GM19025 (cell line): ENCODE results near the gene CFLAR.
A peak's percentile ranks its signal among the peaks of the same experiment; 100 is the strongest.
"Not testable (repeated sequence)": the region's sequence is repeated elsewhere in the genome, so short reads cannot be mapped to it uniquely, and the experiment has no call there.

Source experiments
- ATAC-seq: cut with Tn5 transposase; IDR thresholded peaks from one replicate; pipeline ENCODE4 v1.9.1; 2021; ENCODE audit warnings: mild to moderate bottlenecking, low read depth, moderate library complexity; ENCODE audit not compliant: unreplicated experiment

Gene CFLAR

DNA sequence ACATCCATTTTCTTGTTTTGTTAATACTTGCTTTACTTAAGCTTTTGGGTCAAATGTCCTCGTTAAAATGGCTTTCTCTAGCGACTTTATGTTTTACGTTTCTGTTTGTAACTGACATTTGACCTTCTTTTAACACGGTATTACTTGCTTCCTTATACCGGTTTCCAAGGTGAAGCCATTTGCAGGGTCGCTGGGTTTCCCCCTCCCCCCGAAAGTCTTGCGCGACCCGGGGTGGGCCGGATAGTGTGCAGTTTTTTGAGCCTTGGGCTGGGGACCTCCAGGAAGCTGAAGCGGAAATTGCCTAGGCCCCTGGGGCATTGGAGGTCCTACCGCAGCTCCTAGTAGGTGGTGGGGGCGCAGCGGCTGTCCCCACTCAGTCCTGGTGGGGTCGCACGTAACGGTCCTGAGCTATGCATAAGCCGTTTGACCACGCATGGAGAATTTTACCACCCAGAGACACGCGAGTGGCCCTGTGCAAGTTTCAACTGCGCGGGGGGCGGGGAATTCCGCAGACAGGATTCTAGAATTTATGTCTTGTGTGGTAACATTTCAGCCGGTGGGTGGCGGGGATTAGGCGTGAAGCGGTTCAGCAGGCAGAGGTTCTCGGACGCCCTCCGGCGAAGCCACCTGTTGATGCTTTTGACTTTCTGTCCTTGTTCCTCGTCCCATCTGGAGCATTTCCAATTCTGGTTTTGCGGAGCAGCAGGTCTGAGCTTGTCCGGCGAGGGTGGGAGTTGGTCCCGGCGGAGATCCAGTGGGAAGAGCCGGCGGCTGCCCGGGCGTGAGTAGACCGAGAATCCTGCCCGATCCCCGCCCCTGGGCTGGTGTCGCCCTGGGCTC, 2.4 kb downstream of the CFLAR start:
- ATAC-seq = peak; percentile 42

DNA sequence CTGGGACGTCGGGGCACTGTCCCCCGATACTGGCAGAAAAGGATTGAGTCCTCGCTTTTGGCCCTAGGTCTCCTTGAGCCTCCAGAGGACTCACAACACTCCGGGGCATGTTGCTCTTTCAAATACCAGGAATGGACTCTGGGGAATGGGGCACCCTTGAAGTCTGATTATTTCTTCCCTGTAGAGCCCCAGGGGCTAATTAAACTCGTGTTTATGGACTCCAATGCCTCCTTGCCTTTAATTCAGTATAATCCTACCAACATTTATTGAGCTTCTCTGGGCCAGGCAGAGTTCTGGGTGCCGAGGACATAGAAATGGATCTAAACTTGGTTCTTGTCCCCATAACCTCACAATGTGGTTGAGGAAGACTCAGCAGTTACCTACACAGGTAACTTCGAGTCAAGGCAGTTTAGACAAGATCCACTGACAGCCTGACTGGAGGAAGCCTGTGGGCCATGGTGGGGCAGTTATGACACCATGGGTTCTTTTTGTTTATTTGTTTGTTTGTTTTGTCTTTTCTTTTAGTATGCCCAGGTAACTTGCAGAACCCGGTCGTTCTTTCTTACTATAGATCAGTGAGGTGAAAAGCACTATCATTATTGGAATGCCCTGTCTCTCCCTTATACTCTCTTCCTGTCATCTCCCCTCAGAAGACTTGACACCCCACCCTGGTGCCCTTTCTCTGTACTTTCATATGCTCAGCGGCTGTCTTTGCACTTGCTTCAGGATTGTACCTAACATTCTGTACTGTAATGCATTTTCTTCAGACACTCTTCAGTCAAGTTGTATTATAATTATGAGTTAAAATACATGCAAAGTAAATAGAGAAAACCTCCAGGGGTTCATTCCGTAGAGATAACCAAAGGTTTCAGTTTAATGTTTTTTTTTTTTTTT, 3.2 kb downstream of the CFLAR start:
- ATAC-seq = no peak

DNA sequence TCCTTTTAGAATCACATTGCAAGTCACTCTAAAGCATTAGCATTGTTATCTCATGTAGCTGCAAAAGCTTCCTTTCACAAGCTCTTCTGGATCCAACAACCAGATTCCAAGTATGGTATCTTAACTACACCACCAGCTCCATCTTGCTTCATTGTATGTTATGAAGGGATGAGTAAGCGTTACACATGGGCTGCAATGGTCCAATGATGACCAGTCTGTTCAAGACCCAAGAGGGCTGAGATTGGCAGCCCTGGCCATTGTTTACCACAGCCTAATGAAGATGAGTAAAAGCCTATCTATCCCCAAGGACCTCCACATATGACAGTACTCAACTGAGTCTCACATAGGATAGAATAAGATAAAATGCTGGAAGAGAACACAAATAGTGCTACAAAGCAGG, 6.3 kb downstream of the CFLAR start:
- ATAC-seq = no peak

DNA sequence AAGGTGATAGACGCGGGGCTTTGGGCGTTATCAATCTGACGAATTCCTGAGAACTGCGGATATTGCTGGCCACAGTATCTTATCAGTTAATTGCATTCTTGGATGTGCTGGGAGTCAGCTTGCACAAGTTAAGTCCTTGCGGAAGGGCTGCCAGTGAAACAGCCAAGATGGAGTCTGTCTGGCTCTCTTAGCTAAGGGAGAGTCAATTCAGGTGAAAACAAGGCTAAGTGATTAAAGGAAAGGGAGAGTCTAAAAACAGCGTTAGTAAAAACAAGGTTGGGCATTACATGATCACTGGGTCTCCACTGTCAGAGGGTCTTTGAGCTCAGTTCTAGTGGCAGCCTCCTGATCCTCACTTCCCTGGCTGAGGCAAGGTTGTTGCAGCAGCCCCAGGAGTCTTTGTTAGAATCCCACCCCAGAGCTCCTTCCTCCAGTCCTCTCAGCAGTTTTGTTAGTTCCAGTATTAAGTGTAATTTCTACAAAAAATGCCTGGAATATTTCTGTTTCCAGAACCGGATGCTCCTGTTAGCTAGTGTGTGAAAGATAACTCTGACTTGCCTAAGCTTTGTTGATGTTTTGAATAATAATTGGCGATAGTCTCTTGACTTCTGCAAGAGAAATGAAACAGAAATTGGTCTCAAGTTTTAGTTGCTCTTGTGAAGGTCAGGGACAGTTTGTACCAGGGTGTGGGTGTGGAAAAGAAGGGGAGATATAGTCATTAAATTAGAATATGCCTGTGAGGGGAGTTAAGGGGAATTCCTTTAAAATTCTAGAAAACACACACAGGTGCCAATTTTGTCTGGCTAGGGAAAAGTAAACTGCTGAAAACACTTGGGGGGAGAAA, 10.6 kb downstream of the CFLAR start:
- peak; percentile 17 for ATAC-seq

DNA sequence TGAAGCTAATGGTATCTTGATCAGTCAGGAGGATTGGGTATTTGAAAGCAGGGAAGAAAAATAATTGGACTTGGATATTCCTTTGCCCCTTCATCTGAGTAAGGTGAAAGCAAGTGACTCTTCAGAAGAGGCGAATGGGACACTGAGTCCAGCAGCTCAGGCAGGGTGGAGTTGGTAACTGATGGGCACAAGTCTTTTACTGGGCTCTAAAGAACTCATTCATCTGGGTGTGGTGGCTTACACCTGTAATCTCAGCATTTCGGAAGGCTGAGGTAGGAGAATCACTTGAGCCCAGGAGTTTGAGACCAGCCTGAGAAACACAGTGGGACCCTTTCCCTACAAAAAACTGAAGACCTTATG, 11.2 kb downstream of the CFLAR start:
- no peak for ATAC-seq

DNA sequence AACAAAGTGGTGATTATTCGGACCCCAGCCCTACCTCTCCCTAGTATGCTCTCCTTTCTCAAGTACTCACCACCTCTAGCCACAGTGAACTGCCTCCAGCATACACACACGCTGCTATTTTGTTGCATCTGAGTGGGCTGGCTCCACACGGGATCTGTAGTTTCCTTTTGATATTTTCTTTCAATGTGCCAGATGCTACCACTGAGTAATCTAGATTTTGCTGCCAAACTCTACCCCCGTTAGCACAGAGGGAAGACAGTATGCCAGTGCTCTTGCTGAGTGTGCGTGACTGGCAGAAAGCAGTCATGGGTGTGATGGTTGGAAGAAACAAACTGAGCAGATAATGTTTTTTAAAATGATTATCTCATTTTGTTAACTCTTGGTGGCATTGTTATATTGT, 11.6 kb downstream of the CFLAR start:
- ATAC-seq = no peak

DNA sequence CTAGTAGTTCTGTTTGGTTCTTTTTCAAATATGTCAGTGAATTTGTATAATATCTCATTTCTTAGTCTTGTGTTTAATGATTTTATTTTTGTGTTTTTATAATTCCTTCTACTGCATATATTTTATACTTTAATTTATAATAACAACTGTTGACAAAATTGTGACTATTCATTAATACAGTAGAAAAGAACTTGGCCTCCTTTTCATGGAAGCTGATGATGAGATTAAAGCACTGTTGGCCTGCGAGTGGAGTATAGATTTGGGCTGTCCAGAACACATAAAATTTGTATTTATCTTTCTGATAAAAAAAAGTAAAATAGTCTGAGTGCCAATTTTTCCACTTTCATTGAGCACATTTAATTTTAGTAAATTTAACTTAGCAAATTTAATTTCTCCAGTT, 12.1 kb downstream of the CFLAR start:
- ATAC-seq = no peak

DNA sequence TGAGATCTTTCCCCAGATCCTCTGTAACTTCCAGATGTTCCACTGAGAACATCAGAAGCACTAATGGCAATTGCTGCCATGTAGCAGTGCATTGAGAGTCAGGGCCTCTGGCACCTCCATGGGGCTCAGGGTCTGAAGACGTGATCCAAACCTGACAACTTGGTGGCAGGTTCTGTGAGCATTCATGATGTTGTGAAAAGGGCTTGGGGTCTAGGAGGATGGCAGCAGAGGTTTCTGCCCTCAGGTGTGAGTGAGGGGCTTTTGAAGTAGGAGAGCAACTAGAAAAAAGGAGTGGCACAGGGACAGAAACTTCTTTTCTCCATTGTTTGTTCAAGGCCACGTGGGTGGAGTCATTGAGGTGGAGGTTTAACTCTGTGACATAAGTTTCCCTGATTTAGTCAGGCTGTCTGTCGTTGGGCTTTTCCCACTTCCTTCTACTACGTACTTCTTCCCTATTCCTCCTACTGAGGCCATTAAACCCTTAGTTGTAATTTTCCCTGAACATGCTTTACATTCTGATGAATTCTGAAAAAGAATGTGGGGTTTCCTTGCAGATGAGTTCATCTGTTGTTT, 13.1 kb downstream of the CFLAR start:
- no peak for ATAC-seq

DNA sequence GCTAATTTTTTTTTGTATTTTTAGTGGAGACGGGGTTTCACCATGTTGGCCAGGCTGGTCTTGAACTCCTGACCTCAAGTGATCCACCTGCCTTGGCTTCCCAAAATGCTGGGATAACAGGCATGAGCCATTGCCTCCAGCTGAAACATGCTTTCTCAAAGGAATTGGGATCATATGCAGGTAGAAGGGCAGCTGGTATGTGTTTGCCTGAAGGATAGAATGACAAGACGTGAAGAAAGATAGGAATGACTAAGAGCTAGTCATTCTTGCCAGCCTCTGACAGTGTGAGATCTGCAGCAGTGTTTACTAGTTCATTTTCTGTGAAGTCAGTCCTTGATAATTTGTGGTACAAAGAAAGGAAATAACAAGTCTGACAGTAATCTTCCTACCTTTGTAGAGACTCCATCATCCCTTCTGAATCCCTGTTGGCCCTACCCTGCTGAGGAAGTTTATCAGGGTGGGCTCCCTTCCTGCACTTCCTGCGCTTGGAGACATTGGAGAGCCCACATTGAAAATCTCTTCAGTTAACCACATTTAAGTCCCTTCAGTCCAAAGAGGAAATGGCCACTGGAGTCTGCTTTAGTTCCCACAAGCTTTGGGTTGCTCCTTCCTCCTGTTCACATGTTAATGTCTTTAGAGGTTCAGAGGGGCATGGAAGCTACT, 14.7 kb downstream of the CFLAR start:
- no peak for ATAC-seq

DNA sequence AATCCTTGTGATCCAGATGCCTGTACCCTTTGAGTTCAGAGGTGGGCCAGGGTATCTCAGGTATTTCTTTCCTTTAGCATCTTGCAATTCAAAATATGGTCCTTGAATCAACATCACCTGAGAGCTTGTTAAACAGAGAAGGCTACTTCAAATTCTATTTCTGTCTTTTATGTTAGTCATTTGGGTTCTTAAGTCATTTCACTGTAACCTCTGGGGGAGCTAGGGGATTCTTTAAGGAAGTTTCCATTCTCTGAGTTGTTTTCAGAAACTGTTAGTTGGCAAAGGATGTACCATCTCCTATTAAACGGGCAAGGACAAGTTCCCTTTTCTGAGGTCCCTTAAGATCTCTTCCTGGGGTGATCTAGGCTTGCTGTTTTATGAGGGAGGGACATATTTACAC, 16.6 kb downstream of the CFLAR start:
- ATAC-seq = no peak

DNA sequence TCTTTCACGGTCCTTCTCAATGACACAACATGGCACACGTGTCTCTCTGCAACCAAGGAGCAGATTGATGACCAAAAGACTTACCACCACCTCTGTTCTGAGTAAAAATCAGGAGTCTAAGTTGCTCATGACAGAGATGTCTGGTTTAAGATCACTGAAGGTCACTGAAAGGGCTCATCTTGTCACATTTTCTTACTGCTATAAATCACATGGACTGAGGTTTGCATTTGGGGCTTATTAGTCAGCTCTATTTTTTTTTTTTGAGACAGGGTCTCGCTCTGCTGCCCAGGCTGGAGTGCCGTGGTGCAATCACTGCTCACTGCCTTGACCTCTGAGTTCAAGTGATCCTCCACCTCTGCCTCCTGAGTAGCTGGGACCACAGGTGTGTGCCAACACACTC, 19.4 kb downstream of the CFLAR start:
- no peak for ATAC-seq

DNA sequence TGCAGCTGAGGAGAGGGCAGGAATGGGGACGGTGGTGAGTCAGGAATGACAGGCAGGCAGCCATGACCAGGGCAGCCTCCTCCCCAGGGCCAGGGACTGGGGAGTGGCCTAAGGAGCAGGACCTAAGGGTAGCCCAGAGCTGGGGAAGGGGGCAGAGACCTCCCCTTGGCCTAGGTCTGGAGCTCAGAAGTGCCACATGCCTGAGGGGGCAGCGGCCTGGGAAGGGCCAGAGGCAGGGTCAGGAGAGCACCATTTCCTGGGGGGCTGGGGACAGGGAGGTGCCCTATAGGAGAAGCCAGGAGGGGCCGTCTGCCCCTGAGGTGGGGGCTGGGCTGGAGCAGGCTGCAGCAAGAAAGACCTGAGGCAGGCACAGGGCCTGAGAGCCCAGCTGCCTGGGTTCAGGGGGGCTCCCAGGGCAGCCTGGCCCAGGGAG, 20.9 kb downstream of the CFLAR start:
- ATAC-seq = no peak

DNA sequence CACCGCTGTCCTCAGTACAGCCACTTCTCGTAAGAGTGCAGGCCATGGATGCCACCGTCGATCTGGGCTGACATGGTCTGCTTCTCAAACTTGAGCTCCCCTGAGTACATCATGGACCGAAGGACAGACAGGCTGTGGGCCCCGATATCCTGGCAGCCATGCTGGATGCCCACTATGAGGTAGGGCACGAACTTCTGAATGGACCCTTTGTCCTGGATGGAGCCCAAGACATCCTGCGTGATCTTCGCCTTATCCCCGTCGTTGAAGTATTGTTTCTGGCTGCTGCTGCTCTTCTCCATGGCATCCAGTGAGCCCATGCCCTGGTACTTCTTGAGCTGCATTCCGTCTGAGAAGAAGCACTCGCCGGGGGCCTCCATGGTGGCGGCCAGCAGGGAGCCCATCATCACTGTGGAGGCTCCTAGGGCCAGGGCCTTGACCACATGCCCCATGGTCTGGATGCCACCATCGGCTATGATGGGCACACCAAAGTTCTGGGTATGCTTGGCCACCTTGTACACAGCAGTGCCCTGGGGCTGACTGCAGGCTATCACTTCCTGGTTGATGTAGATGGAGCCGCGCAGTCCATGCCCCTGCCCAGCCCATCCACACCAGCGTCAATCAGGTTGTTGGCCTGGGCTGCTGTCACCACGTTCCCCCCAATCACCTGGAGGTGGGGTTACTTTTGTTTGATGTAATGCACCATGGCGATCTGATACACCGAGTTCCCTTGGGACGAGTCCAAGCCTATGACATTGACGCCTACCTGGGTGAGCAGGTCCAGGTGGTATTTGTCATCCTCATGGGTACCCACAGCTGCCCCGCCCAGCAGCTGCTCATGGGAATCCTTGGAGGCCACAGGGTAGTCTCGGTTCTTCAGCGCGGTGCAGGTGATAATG, 21.8 kb downstream of the CFLAR start:
- ATAC-seq = no peak

DNA sequence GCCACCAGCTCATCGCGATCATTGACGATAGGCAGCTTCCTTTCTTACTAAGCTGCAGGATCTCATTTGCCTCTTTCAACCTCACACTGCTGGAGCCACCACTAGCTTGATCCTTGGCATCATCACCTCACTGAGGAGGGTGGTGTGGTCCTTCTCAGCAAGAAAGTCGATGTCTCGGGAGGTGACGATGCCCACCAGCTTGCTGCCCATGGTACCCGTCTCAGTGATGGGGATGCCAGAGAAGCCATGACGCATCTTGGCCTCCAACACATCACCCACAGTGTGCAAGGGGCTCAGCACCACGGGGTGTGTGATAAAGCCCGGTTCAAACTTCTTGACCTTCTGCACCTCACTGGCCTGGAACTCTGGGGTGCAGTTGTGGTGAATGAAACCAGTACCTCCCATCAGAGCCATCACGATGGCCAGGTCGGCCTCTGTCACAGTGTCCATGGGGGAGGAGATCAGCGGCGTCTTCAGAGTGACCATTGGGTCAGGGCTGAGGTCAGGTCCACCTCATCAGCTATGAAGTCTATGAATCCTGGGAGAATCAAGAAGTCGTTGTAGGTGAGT, 22.5 kb downstream of the CFLAR start:
- no peak for ATAC-seq

DNA sequence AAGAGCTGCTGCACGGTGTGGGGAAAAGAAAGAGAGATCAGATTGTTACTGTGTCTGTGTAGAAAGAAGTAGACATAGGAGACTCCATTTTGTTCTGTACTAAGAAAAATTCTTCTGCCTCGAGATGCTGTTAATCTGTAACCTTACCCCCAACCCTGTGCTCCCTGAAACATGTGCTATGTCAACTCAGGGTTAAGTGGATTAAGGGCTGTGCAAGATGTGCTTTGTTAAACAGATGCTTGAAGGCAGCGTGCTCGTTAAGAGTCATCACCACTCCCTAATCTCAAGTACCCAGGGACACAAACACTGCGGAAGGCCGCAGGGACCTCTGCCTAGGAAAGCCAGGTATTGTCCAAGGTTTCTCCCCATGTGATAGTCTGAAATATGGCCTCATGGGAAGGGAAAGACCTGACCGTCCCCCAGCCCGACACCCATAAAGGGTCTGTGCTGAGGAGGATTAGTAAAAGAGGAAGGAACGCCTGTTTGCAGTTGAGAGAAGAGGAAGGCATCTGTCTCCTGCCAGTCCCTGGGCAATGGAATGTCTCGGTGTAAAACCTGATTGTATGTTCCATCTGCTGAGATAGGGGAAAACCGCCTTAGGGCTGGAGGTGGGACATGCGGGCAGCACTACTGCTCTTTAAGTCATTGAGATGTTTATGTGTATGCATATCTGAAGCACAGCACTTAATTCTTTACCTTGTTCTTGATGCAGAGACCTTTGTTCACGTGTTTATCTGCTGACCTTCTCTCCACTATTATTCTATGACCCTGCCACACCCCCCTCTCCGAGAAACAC, 23.2 kb downstream of the CFLAR start:
- ATAC-seq = not testable (repeated sequence)

DNA sequence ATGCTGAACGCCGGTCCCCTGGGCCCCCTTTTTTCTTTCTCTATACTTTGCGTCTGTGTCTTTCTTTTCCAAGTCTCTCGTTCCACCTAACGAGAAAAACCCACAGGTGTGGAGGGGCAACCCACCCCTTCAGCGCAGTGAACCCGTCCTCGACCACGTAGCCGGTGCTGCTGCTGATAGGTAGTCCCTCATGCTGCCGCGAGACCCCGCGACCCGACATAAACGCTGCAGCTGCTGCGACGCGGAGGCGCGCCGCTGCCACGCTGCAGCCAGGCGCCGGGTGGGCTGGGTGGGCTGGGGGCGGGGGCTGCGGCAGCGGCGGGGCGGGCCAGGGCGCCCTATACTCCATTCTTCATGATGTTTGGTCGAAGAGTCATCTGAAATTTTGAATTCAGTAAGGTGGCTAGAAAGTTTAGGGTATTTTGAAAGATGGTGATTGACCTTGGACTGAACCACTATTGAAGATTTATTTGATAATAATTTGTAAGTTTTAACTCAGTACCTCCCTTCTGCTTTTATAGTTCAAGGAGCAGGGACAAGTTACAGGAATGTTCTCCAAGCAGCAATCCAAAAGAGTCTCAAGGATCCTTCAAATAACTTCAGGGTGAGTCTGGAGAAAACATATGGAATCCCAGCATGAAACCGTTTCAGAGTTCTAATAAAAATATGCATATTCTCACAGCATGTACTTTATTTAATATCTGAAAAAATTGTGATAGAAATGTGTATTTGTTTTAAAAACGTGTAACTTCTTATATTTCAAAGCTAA, 24.1 kb downstream of the CFLAR start:
- no peak for ATAC-seq
